ENCODE data around the gene VSNL1. TPM values are rescaled to one million over a fixed set of nuclear protein-coding genes. Genes with fewer than 3 reads are reported as not detected.

Gene VSNL1
- polyA plus RNA-seq, 1 of the 3 experiments (the other 2 are of a cell fraction): 1.3 TPM

GRCh38 chr2:17689010-17689409, 148.5 kb downstream of the VSNL1 start:
- ChIA-PET CTCF (interaction anchor here (0.6 to 2.1 kb wide), 2 partner anchors 20 to 914 kb away, joined by 3 to 4 read pairs; no protein-coding TSS in a partner anchor), POLR2A (no interaction called here)
- Histone ChIP-seq H4K20me1 (ENCODE audit: insufficient read depth) (no peaks in the 10 kb centered on the region), H3K27ac (ENCODE audit: low read depth in 2 of 2, low read length in 1 of 2) (no peak overlapping the region), H3K4me2 (no peak overlapping the region), H3F3A (replicated peaks; ENCODE audit: insufficient read depth) (peaks cover 15% of the 10 kb centered on the region), H3K4me3 (ENCODE audit: low read depth in 2 of 2, low read length in 1 of 2) (no peak overlapping the region), H3K36me3 (replicated peaks in 1 of 2; ENCODE audit: control insufficient read depth in 1 of 2, insufficient read depth in 2 of 2, low read length in 1 of 2) (peaks cover 49 to 63% of the 10 kb centered on the region in 2 experiments), H3K9me3 (no peaks in the 10 kb centered on the region), H3K79me2 (ENCODE audit: insufficient read depth) (peaks cover 9% of the 10 kb centered on the region), H3K27me3 (ENCODE audit: insufficient read depth) (no peaks in the 10 kb centered on the region), H2AFZ (ENCODE audit: low read depth) (no peak overlapping the region), H3K9ac (no peak overlapping the region), H3K9me2 (0 out of 2 replicates have a peak, but pooled peaks cover 4% of the 10 kb centered on the region), H3K4me1 (ENCODE audit: control insufficient read depth in 1 of 2, insufficient read depth in 2 of 2, low read depth in 1 of 2, low read length in 1 of 2) (no peaks in the 10 kb centered on the region)
- TF ChIP-seq RCOR1 (IDR thresholded peaks at IDR 0.05; ENCODE audit: low read length) (no peak), USF1 (IDR thresholded peaks at IDR 0.05; ENCODE audit: borderline replicate concordance, low read depth) (no peak), CHD2 (IDR thresholded peaks at IDR 0.05; ENCODE audit: low read length, partially characterized antibody) (no peak), MEF2A (IDR thresholded peaks at IDR 0.05; ENCODE audit: borderline replicate concordance, low read depth) (no peak), TCF12 (IDR thresholded peaks at IDR 0.05) (no peak), NFIC (IDR thresholded peaks at IDR 0.05; ENCODE audit: borderline replicate concordance) (no peak), SMC3 (IDR thresholded peaks at IDR 0.05; ENCODE audit: low read depth, low read length) (no peak), POLR2AphosphoS5 (IDR thresholded peaks at IDR 0.05; ENCODE audit: low read depth, low read length) (no peak), ELF1 (IDR thresholded peaks at IDR 0.05) (no peak), GATA2 (CRISPR knock-in tag; IDR thresholded peaks at IDR 0.05) (no peak), FOXJ3 (CRISPR knock-in tag; IDR thresholded peaks at IDR 0.05) (no peak)
- DNase-seq: no peak
- WGBS (ENCODE audit: low lambda C conversion rate): 65% methylated on average over 6 of the region's 6 CpGs

GRCh38 chr2:17690776-17691175, 150.3 kb downstream of the VSNL1 start:
- WGBS (ENCODE audit: low lambda C conversion rate): 98% methylated on average over 7 of the region's 7 CpGs
- Histone ChIP-seq H3K9me2 (no peaks in the 10 kb centered on the region), H3K27me3 (ENCODE audit: insufficient read depth) (no peaks in the 10 kb centered on the region), H3K36me3 (replicated peaks in 1 of 2; ENCODE audit: control insufficient read depth in 1 of 2, insufficient read depth in 2 of 2, low read length in 1 of 2) (peaks cover 59 to 72% of the 10 kb centered on the region in 2 experiments), H3K4me3 (ENCODE audit: low read depth in 2 of 2, low read length in 1 of 2) (no peak overlapping the region), H3K79me2 (ENCODE audit: insufficient read depth) (peaks cover 9% of the 10 kb centered on the region), H3K27ac (ENCODE audit: low read depth in 2 of 2, low read length in 1 of 2) (no peak overlapping the region), H3K4me2 (no peak overlapping the region), H3K9ac (no peak overlapping the region), H3K9me3 (no peaks in the 10 kb centered on the region), H2AFZ (ENCODE audit: low read depth) (no peak overlapping the region), H3K4me1 (ENCODE audit: control insufficient read depth in 1 of 2, insufficient read depth in 2 of 2, low read depth in 1 of 2, low read length in 1 of 2) (no peaks in the 10 kb centered on the region), H3F3A (replicated peaks; ENCODE audit: insufficient read depth) (peaks cover 15% of the 10 kb centered on the region), H4K20me1 (ENCODE audit: insufficient read depth) (no peaks in the 10 kb centered on the region)
- ChIA-PET CTCF (interaction anchor here (1.0 to 2.1 kb wide), 3 partner anchors 8 to 45 kb away, joined by 3 to 4 read pairs (median 3); no protein-coding TSS in a partner anchor), POLR2A (no interaction called here)
- TF ChIP-seq MAX (IDR thresholded peaks at IDR 0.05; ENCODE audit: low read depth) (no peak), TEAD4 (IDR thresholded peaks at IDR 0.05; ENCODE audit: borderline replicate concordance, insufficient read depth) (no peak), NFIC (IDR thresholded peaks at IDR 0.05; ENCODE audit: borderline replicate concordance) (no peak), TAF1 (IDR thresholded peaks at IDR 0.05; ENCODE audit: borderline replicate concordance, low read depth, low read length) (no peak), JUND (IDR thresholded peaks at IDR 0.05) (no peak), EP300 (IDR thresholded peaks at IDR 0.05; ENCODE audit: borderline replicate concordance in 1 of 2, low read depth in 1 of 2, low read length in 1 of 2) (no peak), RAD21 (IDR thresholded peaks at IDR 0.05; ENCODE audit: low read length) (no peak), SIN3A (IDR thresholded peaks at IDR 0.05; ENCODE audit: borderline replicate concordance, low read depth, low read length) (no peak), CHD2 (IDR thresholded peaks at IDR 0.05; ENCODE audit: low read length, partially characterized antibody) (no peak), MXI1 (IDR thresholded peaks at IDR 0.05; ENCODE audit: low read depth, low read length) (no peak)
- DNase-seq: no peak

Other genes starting within 250 kb of the VSNL1 start
- 0.02 TPM in 1 of 2 replicates, not detected in the other for gene RAD51AP2, start 22.3 kb upstream of the VSNL1 start, polyA plus RNA-seq (2012; rRNA removed)
- 6.5 and 8.2 TPM in 2 replicates for gene SMC6, start 213.1 kb downstream of the VSNL1 start, polyA plus RNA-seq (2012; rRNA removed)
- 5.3 and 7.8 TPM in 2 replicates for gene GEN1, start 213.4 kb downstream of the VSNL1 start, polyA plus RNA-seq (2012; rRNA removed)

Data from SK-N-SH (cell line).